Mesendoderm (in vitro differentiated cells): Measurements from ENCODE around the gene CCNT2.

Experiments
- DNase-seq: peaks from one replicate; pipeline ENCODE4 v3.0.0; 2013
- H2AK5ac ChIP-seq: 2 replicates; pipeline ENCODE4 v1.6.1; 2013; ENCODE audit warnings: low read length, inconsistent platforms
- H2BK120ac ChIP-seq: 2 replicates; pipeline ENCODE4 v1.6.1; 2013; ENCODE audit warnings: low read depth, mild to moderate bottlenecking, low read length, moderate library complexity, mixed read lengths
- H2BK15ac ChIP-seq: replicated peaks from 2 replicates; pipeline ENCODE4 v1.6.1; 2013; ENCODE audit warnings: low read depth, mild to moderate bottlenecking, moderate library complexity
- H2BK5ac ChIP-seq: 2 replicates; pipeline ENCODE4 v1.6.1; 2013; ENCODE audit warnings: low read length, inconsistent platforms
- H3K18ac ChIP-seq: 2 replicates; pipeline ENCODE4 v1.6.1; 2013; ENCODE audit warnings: mild to moderate bottlenecking, low read length, mixed read lengths
- H3K23ac ChIP-seq: one replicate; pipeline ENCODE4 v1.6.1; 2013; ENCODE audit warnings: low read length
- H3K27ac ChIP-seq: 2 replicates; pipeline ENCODE4 v1.5.1; 2013; ENCODE audit warnings: low read depth, mild to moderate bottlenecking, inconsistent platforms, low read length, moderate library complexity
- H3K27me3 ChIP-seq: 2 replicates; pipeline ENCODE4 v1.6.1; 2013; ENCODE audit warnings: low read length, control low read depth, mild to moderate bottlenecking, inconsistent platforms; ENCODE audit not compliant: insufficient read depth, poor library complexity
- H3K36me3 ChIP-seq: 2 replicates; pipeline ENCODE4 v1.6.1; 2013; ENCODE audit warnings: low read length, inconsistent platforms; ENCODE audit not compliant: control insufficient read depth, insufficient read depth
- H3K4ac ChIP-seq: one replicate; pipeline ENCODE4 v1.6.1; 2013; ENCODE audit warnings: low read depth, mild to moderate bottlenecking, low read length, moderate library complexity
- H3K4me1 ChIP-seq: 2 replicates; pipeline ENCODE4 v1.6.1; 2013; ENCODE audit warnings: low read depth, low read length, inconsistent platforms; ENCODE audit not compliant: control insufficient read depth
- H3K4me2 ChIP-seq: 2 replicates; pipeline ENCODE4 v1.6.1; 2013; ENCODE audit warnings: low read length
- H3K4me3 ChIP-seq: 2 replicates; pipeline ENCODE4 v1.5.1; 2013; ENCODE audit warnings: mild to moderate bottlenecking, low read length
- H3K56ac ChIP-seq: one replicate; pipeline ENCODE4 v1.6.1; 2013; ENCODE audit warnings: low read length
- H3K79me1 ChIP-seq: 2 replicates; pipeline ENCODE4 v1.6.1; 2013; ENCODE audit warnings: low read length, inconsistent platforms
- H3K79me2 ChIP-seq: 2 replicates; pipeline ENCODE4 v1.6.1; 2013; ENCODE audit warnings: mild to moderate bottlenecking, low read length; ENCODE audit not compliant: control insufficient read depth, insufficient read depth
- H3K9ac ChIP-seq: 2 replicates; pipeline ENCODE4 v1.6.1; 2013; ENCODE audit warnings: low read length, inconsistent platforms
- H4K5ac ChIP-seq: one replicate; pipeline ENCODE4 v1.6.1; 2013; ENCODE audit warnings: low read length
- H4K8ac ChIP-seq: one replicate; pipeline ENCODE4 v1.6.1; 2013; ENCODE audit warnings: low read depth, mild to moderate bottlenecking, control low read depth, low read length, moderate library complexity
- WGBS: extraction: QIAGEN DNeasy Blood & Tissue Kit; methylation state at CpG from one replicate; pipeline ENCODE4 v1.1.7; 2013; ENCODE audit warnings: low lambda C conversion rate, missing lambda C conversion rate; ENCODE audit not compliant: insufficient coverage; ENCODE audit errors: extremely low coverage; 5-methylcytosine and 5-hydroxymethylcytosine counted together

CCNT2 gene

GRCh38 chr2:134912361-134912760 is 6.3 kb upstream of the CCNT2 start:
- no peak overlapping the region for H3K4me2 ChIP-seq
- H3K4me1 ChIP-seq = no peaks in the 10 kb centered on the region
- H3K27me3 ChIP-seq = no peaks in the 10 kb centered on the region
- no peak for DNase-seq
- no peak overlapping the region for H3K9ac ChIP-seq
- H4K8ac ChIP-seq = no peak overlapping the region
- no peaks in the 10 kb centered on the region for H3K36me3 ChIP-seq
- H2BK5ac ChIP-seq = no peak overlapping the region
- H2BK15ac ChIP-seq = no peak overlapping the region
- no peaks in the 10 kb centered on the region for H3K79me2 ChIP-seq
- no peak overlapping the region for H3K23ac ChIP-seq
- no peak overlapping the region for H2AK5ac ChIP-seq
- H3K79me1 ChIP-seq = no peaks in the 10 kb centered on the region
- H3K4ac ChIP-seq = no peak overlapping the region
- H3K4me3 ChIP-seq = no peak overlapping the region
- H2BK120ac ChIP-seq = no peak overlapping the region
- no peak overlapping the region for H3K18ac ChIP-seq
- no peak overlapping the region for H4K5ac ChIP-seq
- no peak overlapping the region for H3K56ac ChIP-seq
- no peak overlapping the region for H3K27ac ChIP-seq

GRCh38 chr2:134917360-134917865 is 1.2 kb upstream of the CCNT2 start:
- Histone ChIP-seq H2BK120ac (no peak overlapping the region), H3K27me3 (no peaks in the 10 kb centered on the region), H2BK5ac (no peak overlapping the region), H3K9ac (peak overlapping the region; percentile 66), H3K56ac (peak overlapping the region; percentile 90), H3K79me1 (no peaks in the 10 kb centered on the region), H2AK5ac (no peak overlapping the region), H3K4me3 (peak overlapping the region; percentile 45), H3K4ac (no peak overlapping the region), H2BK15ac (no peak overlapping the region), H3K18ac (no peak overlapping the region), H3K27ac (peak overlapping the region; percentile 94), H4K8ac (peak overlapping the region; percentile 39), H3K4me2 (peak overlapping the region; percentile 21), H3K4me1 (no peaks in the 10 kb centered on the region), H3K79me2 (peaks cover 26% of the 10 kb centered on the region), H4K5ac (no peak overlapping the region), H3K23ac (no peak overlapping the region), H3K36me3 (no peaks in the 10 kb centered on the region)
- WGBS = no CpG with 5 or more reads among the region's 16 CpGs
- DNase-seq = no peak

- Histone ChIP-seq H3K4ac (no peak overlapping the region), H3K36me3 (no peaks in the 10 kb centered on the region), H3K18ac (peak overlapping the region; percentile 56), H2BK5ac (no peak overlapping the region), H3K56ac (peak overlapping the region; percentile 90), H4K8ac (peak overlapping the region; percentile 76), H2AK5ac (no peak overlapping the region), H2BK120ac (no peak overlapping the region), H3K79me2 (peaks cover 31% of the 10 kb centered on the region), H3K4me1 (no peaks in the 10 kb centered on the region), H3K27ac (peak overlapping the region; percentile 94), H3K27me3 (no peaks in the 10 kb centered on the region), H3K9ac (peak overlapping the region; percentile 66), H3K4me2 (peak overlapping the region; percentile 21), H2BK15ac (no peak overlapping the region), H4K5ac (no peak overlapping the region), H3K4me3 (peak overlapping the region; percentile 45), H3K23ac (no peak overlapping the region), H3K79me1 (no peaks in the 10 kb centered on the region)
- WGBS = no CpG with 5 or more reads among the region's 38 CpGs
- DNase-seq = no peak
These were observed 615 bp upstream of the CCNT2 start for GRCh38 chr2:134917888-134918525.

DNA sequence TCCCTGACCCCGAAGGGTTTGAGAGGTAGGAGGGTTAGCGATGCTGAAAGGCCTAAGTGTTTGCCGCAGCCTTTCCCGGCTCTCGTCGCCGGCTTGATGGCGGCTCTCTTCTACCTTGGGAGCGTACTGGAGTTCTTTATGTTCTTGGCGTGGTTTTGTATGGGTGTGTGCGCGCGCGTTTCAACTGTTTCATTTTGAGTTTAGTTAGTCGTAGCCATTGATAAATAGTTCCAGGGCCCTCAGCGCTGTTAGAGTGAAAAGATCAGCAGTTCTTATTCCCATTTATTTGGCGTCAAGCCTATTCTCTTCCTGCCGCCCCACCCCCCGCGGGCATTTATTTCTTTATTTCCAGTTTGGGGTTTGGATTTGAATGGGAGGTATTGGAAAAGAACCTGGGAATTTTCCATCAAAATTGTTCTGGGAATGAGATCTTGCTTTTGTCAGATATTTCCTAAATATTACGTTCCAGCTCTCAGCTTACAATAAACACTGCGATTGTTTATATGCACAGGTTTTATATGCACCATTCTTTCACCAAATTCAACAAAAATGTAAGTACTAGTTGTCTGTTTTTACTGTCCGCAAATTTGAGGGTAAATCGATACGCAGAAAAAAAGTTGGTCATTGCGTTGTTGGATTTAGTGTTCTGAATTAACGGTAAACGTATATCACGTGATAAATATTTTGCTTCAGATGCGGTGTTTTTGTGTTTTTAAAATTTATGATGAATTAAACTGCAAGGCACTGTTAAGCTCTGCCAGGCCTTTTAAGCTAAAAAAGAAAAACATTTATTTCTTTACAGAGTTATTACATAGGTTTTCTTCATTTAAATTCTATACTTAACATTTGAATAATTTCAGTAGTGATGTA is 954 bp downstream of the CCNT2 start:
- Histone ChIP-seq H2BK120ac (no peak overlapping the region), H3K18ac (peak overlapping the region; percentile 72), H3K23ac (peak overlapping the region; percentile 71), H4K5ac (no peak overlapping the region), H3K36me3 (no peaks in the 10 kb centered on the region), H3K4ac (peak overlapping the region; percentile 88), H3K4me1 (no peaks in the 10 kb centered on the region), H2BK5ac (peak overlapping the region; percentile 72), H3K56ac (peak overlapping the region; percentile 98), H2AK5ac (no peak overlapping the region), H3K27ac (peak overlapping the region; percentile 94), H3K4me2 (peak overlapping the region; percentile 26), H4K8ac (no peak overlapping the region), H3K27me3 (no peaks in the 10 kb centered on the region), H3K79me1 (no peaks in the 10 kb centered on the region), H2BK15ac (no peak overlapping the region), H3K79me2 (peaks cover 44% of the 10 kb centered on the region), H3K9ac (peak overlapping the region; percentile 100), H3K4me3 (peak overlapping the region; percentile 100)
- DNase-seq = peak; percentile 67
- WGBS = no CpG with 5 or more reads among the region's 30 CpGs

DNA sequence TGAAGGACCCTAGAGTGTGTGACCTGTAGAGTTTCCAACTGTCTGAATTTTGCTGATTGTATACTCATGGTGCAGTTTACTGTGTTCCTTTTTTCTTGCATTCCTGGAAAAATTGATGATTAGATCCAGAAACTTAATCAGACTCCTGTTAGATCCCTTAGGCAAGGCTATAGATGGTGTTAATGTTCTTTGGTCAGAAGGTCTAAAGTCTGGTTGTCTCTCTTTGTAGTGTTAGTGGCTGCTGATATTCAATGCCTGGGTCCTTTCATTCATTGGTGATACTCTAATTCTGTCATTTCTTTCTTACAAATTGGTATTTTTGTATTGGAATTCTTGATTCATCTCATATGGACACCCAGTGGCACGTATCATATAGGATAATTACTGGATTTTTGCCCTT is 6.3 kb downstream of the CCNT2 start:
- Histone ChIP-seq H2BK120ac (no peak overlapping the region), H3K23ac (no peak overlapping the region), H2AK5ac (no peak overlapping the region), H3K36me3 (no peaks in the 10 kb centered on the region), H3K79me2 (peaks cover 75% of the 10 kb centered on the region), H2BK15ac (no peak overlapping the region), H3K4me2 (no peak overlapping the region), H3K4me1 (no peaks in the 10 kb centered on the region), H3K9ac (no peak overlapping the region), H3K56ac (no peak overlapping the region), H4K5ac (no peak overlapping the region), H3K79me1 (no peaks in the 10 kb centered on the region), H3K27ac (no peak overlapping the region), H3K4ac (no peak overlapping the region), H3K27me3 (no peaks in the 10 kb centered on the region), H3K18ac (no peak overlapping the region), H2BK5ac (no peak overlapping the region), H3K4me3 (no peak overlapping the region), H4K8ac (no peak overlapping the region)
- no peak for DNase-seq
- WGBS = no CpG with 5 or more reads among the region's 1 CpG
